GM03348 (cell line): ENCODE results near the gene NKD1.

Experiments
- DNase-seq: peaks from one replicate; pipeline ENCODE4 v3.0.0; 2012; ENCODE audit warnings: low spot score

Gene NKD1

GRCh38 chr16:50675686-50676610 lies 127.8 kb downstream of the NKD1 start:
- no peak for DNase-seq

GRCh38 chr16:50676684-50677225 lies 128.6 kb downstream of the NKD1 start:
- DNase-seq: no peak

- DNase-seq: no peak
Measured at GRCh38 chr16:50677351-50677750, 129.2 kb downstream of the NKD1 start.

- no peak for DNase-seq
Measured at GRCh38 chr16:50678531-50678930, 130.3 kb downstream of the NKD1 start.

GRCh38 chr16:50679266-50679665 lies 131.1 kb downstream of the NKD1 start:
- no peak for DNase-seq

GRCh38 chr16:50679676-50680555 lies 131.7 kb downstream of the NKD1 start:
- no peak for DNase-seq

GRCh38 chr16:50680556-50680893 lies 132.3 kb downstream of the NKD1 start:
- no peak for DNase-seq

GRCh38 chr16:50681021-50681885 lies 133.1 kb downstream of the NKD1 start, which contains the start of gene SNX20:
Gene SNX20, minus strand, starts transcription at chr16:50681312. Its CDS starts 3,786 bp downstream, at chr16:50677526.
- no peak for DNase-seq

- no peak for DNase-seq
Measured at GRCh38 chr16:50683689-50684374, 135.6 kb downstream of the NKD1 start.

GRCh38 chr16:50684823-50685461 lies 136.7 kb downstream of the NKD1 start:
- DNase-seq: no peak

GRCh38 chr16:50685462-50686063 lies 137.4 kb downstream of the NKD1 start:
- DNase-seq: no peak

- no peak for DNase-seq
Measured at GRCh38 chr16:50688083-50688482, 139.9 kb downstream of the NKD1 start.

- no peak for DNase-seq
Measured at GRCh38 chr16:50688867-50689266, 140.7 kb downstream of the NKD1 start.

GRCh38 chr16:50690177-50690576 lies 142.0 kb downstream of the NKD1 start:
- no peak for DNase-seq

- no peak for DNase-seq
Measured at GRCh38 chr16:50692644-50692998, 144.4 kb downstream of the NKD1 start.

GRCh38 chr16:50692999-50693781 lies 145.0 kb downstream of the NKD1 start, which contains the start of gene NOD2:
Gene NOD2, plus strand, starts transcription at chr16:50693606. Its CDS starts 5,890 bp downstream, at chr16:50699496.
- DNase-seq: peak; percentile 76

GRCh38 chr16:50694206-50694605 lies 146.0 kb downstream of the NKD1 start:
- DNase-seq: no peak

GRCh38 chr16:50695017-50696000 lies 147.1 kb downstream of the NKD1 start:
- DNase-seq: no peak
